ENCODE data around the gene MEOX1. TPM values are rescaled to one million over a fixed set of nuclear protein-coding genes. Genes with fewer than 3 reads are reported as not detected.
A peak's percentile ranks its signal among the peaks of the same experiment; 100 is the strongest.

Gene MEOX1
- total and polyA plus RNA-seq, 2 of the 13 experiments (the other 11 are each of a cell fraction or from before 2014, with no cell fraction given), result not detected

GRCh38 chr17:43667947-43668348 is 6.2 kb upstream of the MEOX1 start (continued):
- TF ChIP-seq PATZ1 (CRISPR knock-in tag; IDR thresholded peaks at IDR 0.05) (peak; percentile 83), DPF2 (CRISPR knock-in tag; IDR thresholded peaks at IDR 0.05; ENCODE audit: borderline replicate concordance, low read depth) (0 out of 2 replicates have a peak, but pooled peaks have one; percentile 12), DMAP1 (CRISPR knock-in tag; IDR thresholded peaks at IDR 0.05) (0 out of 2 replicates have a peak, but pooled peaks have one; percentile 19)

- H3K36me3 ChIP-seq (replicated peaks in 1 of 2; ENCODE audit: control insufficient read depth in 1 of 2, insufficient read depth in 2 of 2, low read length in 2 of 2), result no peaks in the 10 kb centered on the region
- H2AFZ ChIP-seq (ENCODE audit: low read length), result no peak overlapping the region
- no peak overlapping the region; a peak in 1 of 6 replicates for H3K4me3 ChIP-seq (replicated peaks in 1 of 3; ENCODE audit: insufficient read depth in 1 of 3, low read depth in 2 of 3, low read length in 3 of 3)
- peak; percentile 89 for DNase-seq (ENCODE audit: low spot score)
- no TSS peak for BruUV-seq (replicated peaks)
- 2% methylated on average over 7 of the region's 7 CpGs for WGBS (ENCODE audit: low lambda C conversion rate)
- in situ Hi-C loops (cut with HindIII; ENCODE audit: extremely low pct_ligation_motif_present, low pct_unique_long_range_greater_than_20kb), result no loop called here
- H3K9me3 ChIP-seq (ENCODE audit: low read length), result no peaks in the 10 kb centered on the region
- peak overlapping the region; percentile 62 for H3K4me2 ChIP-seq (ENCODE audit: low read depth, low read length)
- H3K9ac ChIP-seq (ENCODE audit: insufficient read depth, low read depth, low read length), result 0 out of 2 replicates have a peak overlapping the region, but pooled peaks have one; percentile 34
- ChIA-PET POLR2A (interaction anchor here (0.6 to 1.6 kb wide), 12 partner anchors 8 to 300 kb away, joined by 3 to 9 read pairs (median 4); partner anchors contain the start of gene DHX8), CTCF (ENCODE audit: low intra/inter-chr PET ratio, low total read pairs) (interaction anchor here (0.8 to 1.1 kb wide), 2 partner anchors 91 to 147 kb away, joined by 3 to 4 read pairs; no protein-coding TSS in a partner anchor)
- ATAC-seq, result peak; percentile 59
- FAIRE-seq, result peak; percentile 28
- peaks cover 88% of the 10 kb centered on the region for H3K4me1 ChIP-seq (ENCODE audit: insufficient read depth, low read length)
- H4K20me1 ChIP-seq (ENCODE audit: insufficient read depth, low read length), result no peaks in the 10 kb centered on the region
- H3K27me3 ChIP-seq (ENCODE audit: control insufficient read depth in 1 of 2, insufficient read depth in 2 of 2, low read length in 2 of 2), result peaks cover 0 to under 1% of the 10 kb centered on the region in 2 experiments; a peak in 1 of 5 replicates
- peak overlapping the region; percentile 77 for H3K27ac ChIP-seq (ENCODE audit: extremely low read length, insufficient read depth, low read length)
- intact Hi-C loops (cut with micrococcal nuclease; ENCODE audit: unreplicated experiment), result loop anchor here (5.0 kb wide), 1 partner anchor 50 kb away; no protein-coding TSS in a partner anchor
- H3K79me2 ChIP-seq (ENCODE audit: insufficient read depth, low read length), result no peaks in the 10 kb centered on the region
- TF ChIP-seq FOXP4 (CRISPR knock-in tag; IDR thresholded peaks at IDR 0.05) (peak; percentile 67), THRA (CRISPR knock-in tag; IDR thresholded peaks at IDR 0.05; ENCODE audit: borderline replicate concordance) (peak; percentile 74; the same call in 1 of the 2 replicates), POGZ (CRISPR knock-in tag; IDR thresholded peaks at IDR 0.05) (peak; percentile 47; the same call in 1 of the 2 replicates), TARDBP (CRISPR knock-in tag; IDR thresholded peaks at IDR 0.05) (peak; percentile 44; the same call in 1 of the 2 replicates), NR2C2 (CRISPR knock-in tag; IDR thresholded peaks at IDR 0.05; ENCODE audit: borderline replicate concordance) (peak; percentile 61; the same call in 1 of the 2 replicates), ZKSCAN8 (CRISPR knock-in tag; IDR thresholded peaks at IDR 0.05; ENCODE audit: borderline replicate concordance) (peak; percentile 72; the same call in 1 of the 2 replicates), ARID5B (CRISPR knock-in tag; IDR thresholded peaks at IDR 0.05) (peak; percentile 91), ZNF629 (CRISPR knock-in tag; conservative IDR thresholded peaks at IDR 0.05) (peak; percentile 73), JUND (CRISPR knock-in tag; IDR thresholded peaks at IDR 0.05) (0 out of 2 replicates have a peak, but pooled peaks have one; percentile 40), ZSCAN25 (CRISPR knock-in tag; IDR thresholded peaks at IDR 0.05) (peak; percentile 34; the same call in 1 of the 2 replicates)
Observed at GRCh38 chr17:43667506-43667905, 5.8 kb upstream of the MEOX1 start.
